Glutamatergic neuron (in vitro differentiated cells): Measurements from ENCODE around the gene SFMBT2. TPM values are rescaled to one million over a fixed set of nuclear protein-coding genes. Genes with fewer than 3 reads are reported as not detected.
"Not testable (repeated sequence)": the region's sequence is repeated elsewhere in the genome, so short reads cannot be mapped to it uniquely, and the experiment has no call there.

Source experiments
- DNase-seq: peaks from one replicate; pipeline ENCODE4 v3.0.0; 2022
- H3K27ac Mint-ChIP-seq: one replicate; pipeline ENCODE4 v1.8.0; 2020; ENCODE audit warnings: mild to moderate bottlenecking, mixed read lengths, inconsistent platforms; ENCODE audit not compliant: unreplicated experiment
- H3K27me3 Mint-ChIP-seq: one replicate; pipeline ENCODE4 v1.8.0; 2020; ENCODE audit warnings: mild to moderate bottlenecking, moderate library complexity, mixed read lengths, inconsistent platforms; ENCODE audit not compliant: unreplicated experiment
- H3K36me3 Mint-ChIP-seq: one replicate; pipeline ENCODE4 v1.8.0; 2020; ENCODE audit warnings: mild to moderate bottlenecking, mixed read lengths, inconsistent platforms; ENCODE audit not compliant: unreplicated experiment
- H3K4me1 Mint-ChIP-seq: one replicate; pipeline ENCODE4 v1.8.0; 2020; ENCODE audit warnings: mild to moderate bottlenecking, low read depth, mixed read lengths, inconsistent platforms; ENCODE audit not compliant: unreplicated experiment
- H3K4me3 Mint-ChIP-seq: one replicate; pipeline ENCODE4 v1.8.0; 2020; ENCODE audit warnings: mild to moderate bottlenecking, mixed read lengths, inconsistent platforms; ENCODE audit not compliant: unreplicated experiment
- H3K9me3 Mint-ChIP-seq: one replicate; pipeline ENCODE4 v1.8.0; 2020; ENCODE audit warnings: mild to moderate bottlenecking, moderate library complexity, mixed read lengths, inconsistent platforms; ENCODE audit not compliant: unreplicated experiment
- total RNA-seq: library from RNA; stranded (reverse); fragmentation: NEBNext Ultra II Directional; extraction: Animal tissue kit (Norgen Biotek cat#: 25700); gene quantifications from one replicate; pipeline ENCODE4 v1.2.1, GENCODE V29; 2021; ENCODE audit not compliant: unreplicated experiment
- TF ChIP-seq, protein P1 (sequence below): fragments of 200-600 bp; sonication (generic); IDR thresholded peaks from one replicate; pipeline ENCODE4 v1.5.0; 2021; ENCODE audit not compliant: partially characterized antibody, unreplicated experiment

Gene SFMBT2
- total RNA-seq, 1 donor from 2014 or later = 9.1 TPM

DNA sequence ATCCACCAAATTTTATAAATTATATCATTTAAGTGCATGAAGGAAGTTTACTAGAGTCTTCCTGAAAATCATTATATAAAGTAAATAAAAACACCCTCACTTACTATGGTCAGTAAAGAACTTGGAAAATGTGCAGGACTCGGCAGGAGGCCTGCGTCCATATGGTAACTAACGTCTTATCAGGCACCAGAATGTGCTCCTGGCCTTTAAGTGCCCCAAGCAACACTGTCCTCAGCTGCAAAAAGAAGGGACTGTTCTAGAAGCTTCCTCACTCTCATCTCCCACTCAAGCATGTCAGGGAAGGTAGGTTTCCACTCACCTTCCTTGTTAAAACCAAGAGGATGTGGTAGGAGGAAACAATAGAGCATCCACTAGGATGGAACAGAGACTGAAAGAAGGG is 11.3 kb downstream of the SFMBT2 start:
- TF ChIP-seq, protein P1, sequence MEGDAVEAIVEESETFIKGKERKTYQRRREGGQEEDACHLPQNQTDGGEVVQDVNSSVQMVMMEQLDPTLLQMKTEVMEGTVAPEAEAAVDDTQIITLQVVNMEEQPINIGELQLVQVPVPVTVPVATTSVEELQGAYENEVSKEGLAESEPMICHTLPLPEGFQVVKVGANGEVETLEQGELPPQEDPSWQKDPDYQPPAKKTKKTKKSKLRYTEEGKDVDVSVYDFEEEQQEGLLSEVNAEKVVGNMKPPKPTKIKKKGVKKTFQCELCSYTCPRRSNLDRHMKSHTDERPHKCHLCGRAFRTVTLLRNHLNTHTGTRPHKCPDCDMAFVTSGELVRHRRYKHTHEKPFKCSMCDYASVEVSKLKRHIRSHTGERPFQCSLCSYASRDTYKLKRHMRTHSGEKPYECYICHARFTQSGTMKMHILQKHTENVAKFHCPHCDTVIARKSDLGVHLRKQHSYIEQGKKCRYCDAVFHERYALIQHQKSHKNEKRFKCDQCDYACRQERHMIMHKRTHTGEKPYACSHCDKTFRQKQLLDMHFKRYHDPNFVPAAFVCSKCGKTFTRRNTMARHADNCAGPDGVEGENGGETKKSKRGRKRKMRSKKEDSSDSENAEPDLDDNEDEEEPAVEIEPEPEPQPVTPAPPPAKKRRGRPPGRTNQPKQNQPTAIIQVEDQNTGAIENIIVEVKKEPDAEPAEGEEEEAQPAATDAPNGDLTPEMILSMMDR = no peak
- H3K4me1 Mint-ChIP-seq = no peaks in the 10 kb centered on the region
- no peak overlapping the region for H3K27ac Mint-ChIP-seq
- H3K4me3 Mint-ChIP-seq = no peak overlapping the region
- peaks cover 4% of the 10 kb centered on the region for H3K36me3 Mint-ChIP-seq
- peaks cover 3% of the 10 kb centered on the region for H3K27me3 Mint-ChIP-seq
- DNase-seq = no peak
- H3K9me3 Mint-ChIP-seq = no peaks in the 10 kb centered on the region

DNA sequence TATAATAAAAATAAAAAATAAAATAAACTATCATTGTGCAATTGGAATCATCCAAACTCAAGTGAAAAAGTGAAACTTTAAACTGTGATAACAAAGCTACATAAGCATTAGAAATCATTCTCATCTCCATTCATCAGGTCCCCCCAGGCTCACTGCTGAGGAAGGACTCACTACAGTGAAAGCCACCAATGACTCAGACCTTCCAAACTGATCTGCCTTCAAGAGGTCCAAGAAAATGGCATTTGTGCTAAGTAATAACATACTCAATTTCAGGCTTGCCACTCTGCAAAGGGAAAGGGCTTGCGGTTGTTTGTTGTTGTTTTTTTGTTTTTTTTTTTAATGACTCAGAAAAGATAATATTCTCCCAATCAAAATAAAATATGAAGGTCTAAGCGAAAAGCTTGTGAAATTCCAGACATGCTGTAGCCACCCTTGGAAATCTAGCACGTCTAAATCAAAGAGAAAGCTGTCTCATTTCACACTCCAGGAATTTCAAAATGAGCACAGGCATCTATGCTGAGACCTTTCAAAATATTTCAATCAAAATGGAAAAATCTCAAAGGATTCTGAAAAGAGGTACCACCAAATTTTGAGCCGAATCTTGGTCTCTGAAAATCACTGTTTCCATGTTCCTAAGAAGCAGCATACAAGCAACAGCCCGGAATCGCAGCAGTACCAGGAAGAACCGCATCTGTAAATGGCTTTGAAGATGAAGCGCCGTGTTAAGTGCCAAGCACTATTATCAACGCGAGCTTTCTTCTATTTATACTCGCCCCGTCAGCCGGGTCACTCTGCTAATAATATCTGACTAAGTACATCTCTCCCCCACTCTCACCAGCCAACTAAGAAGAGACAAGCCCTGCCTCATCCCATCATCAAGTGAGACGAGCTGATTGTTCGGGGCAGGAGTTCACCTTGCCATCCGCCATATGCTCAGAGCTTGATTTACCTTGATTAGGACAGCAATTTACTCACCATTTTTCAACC is 13.5 kb downstream of the SFMBT2 start:
- Mint-ChIP-seq H3K27me3 (peaks cover 1% of the 10 kb centered on the region), H3K27ac (no peak overlapping the region), H3K4me3 (no peak overlapping the region), H3K9me3 (no peaks in the 10 kb centered on the region), H3K4me1 (no peaks in the 10 kb centered on the region), H3K36me3 (peaks cover 4% of the 10 kb centered on the region)
- DNase-seq = no peak
- TF ChIP-seq, protein P1 = no peak

DNA sequence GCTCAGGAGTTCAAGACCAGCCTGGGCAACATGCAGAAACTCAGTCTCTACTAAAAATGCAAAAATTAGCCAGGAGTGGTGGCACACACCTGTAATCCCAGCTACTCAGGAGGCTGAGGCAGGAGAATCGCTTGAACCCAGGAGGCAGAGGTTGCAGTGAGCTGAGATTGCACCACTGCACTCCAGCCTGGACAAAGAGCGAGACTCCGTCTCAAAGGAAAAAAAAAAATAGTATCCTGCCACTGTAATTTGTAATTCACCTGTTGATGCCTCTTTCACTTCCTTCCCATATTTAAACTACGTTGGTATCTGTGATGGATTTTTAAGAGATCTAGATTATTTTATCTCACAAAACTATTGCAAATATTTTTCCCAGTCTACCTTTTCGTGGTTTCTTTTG is 18.5 kb downstream of the SFMBT2 start:
- not testable (repeated sequence) for H3K9me3 Mint-ChIP-seq, H3K36me3 Mint-ChIP-seq, DNase-seq, H3K4me1 Mint-ChIP-seq, H3K27ac Mint-ChIP-seq, H3K27me3 Mint-ChIP-seq, H3K4me3 Mint-ChIP-seq

DNA sequence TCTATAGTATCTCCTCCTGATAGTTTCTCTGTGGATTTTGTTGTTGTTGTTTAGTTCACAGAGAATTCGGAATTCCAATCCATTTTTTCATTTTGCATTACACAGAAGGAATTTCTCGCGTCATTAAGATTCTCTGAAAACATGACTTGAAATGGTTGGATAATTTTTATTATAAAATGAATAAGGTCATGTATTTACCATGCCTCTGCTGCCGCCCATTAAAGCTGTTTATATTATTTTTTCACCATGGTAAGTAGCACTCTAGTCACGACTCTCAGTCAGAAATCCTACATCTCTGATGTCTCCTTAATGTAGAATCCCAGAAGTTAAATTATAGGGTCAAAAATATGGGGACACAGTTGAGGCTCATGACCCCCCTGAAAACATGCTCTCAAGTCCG is 19.1 kb downstream of the SFMBT2 start:
- H3K4me3 Mint-ChIP-seq = no peak overlapping the region
- TF ChIP-seq, protein P1 = no peak
- DNase-seq = no peak
- no peaks in the 10 kb centered on the region for H3K9me3 Mint-ChIP-seq
- H3K27me3 Mint-ChIP-seq = no peaks in the 10 kb centered on the region
- no peaks in the 10 kb centered on the region for H3K4me1 Mint-ChIP-seq
- no peaks in the 10 kb centered on the region for H3K36me3 Mint-ChIP-seq
- H3K27ac Mint-ChIP-seq = no peak overlapping the region

DNA sequence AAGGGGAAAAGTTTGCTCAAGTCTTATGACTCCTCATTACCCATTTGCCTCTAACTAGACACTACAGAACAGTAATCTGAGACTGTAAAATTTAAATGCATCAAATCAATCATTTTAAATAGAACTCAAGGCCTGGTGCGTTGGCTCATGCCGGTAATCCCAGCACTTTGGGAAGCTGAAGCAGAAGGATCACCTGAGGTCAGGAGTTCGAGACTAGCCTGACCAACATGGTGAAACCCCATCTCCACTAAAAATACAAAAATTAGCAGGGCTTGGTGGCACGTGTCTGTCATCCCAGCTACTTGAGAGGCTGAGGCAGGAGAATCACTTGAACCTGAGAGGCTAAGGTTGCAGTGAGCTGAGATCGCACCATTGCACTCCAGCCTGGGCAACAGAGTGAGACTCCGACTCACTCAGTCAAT is 20.1 kb downstream of the SFMBT2 start:
- DNase-seq, H3K4me1 Mint-ChIP-seq, H3K9me3 Mint-ChIP-seq, H3K4me3 Mint-ChIP-seq, H3K27me3 Mint-ChIP-seq, H3K27ac Mint-ChIP-seq, H3K36me3 Mint-ChIP-seq: not testable (repeated sequence)

DNA sequence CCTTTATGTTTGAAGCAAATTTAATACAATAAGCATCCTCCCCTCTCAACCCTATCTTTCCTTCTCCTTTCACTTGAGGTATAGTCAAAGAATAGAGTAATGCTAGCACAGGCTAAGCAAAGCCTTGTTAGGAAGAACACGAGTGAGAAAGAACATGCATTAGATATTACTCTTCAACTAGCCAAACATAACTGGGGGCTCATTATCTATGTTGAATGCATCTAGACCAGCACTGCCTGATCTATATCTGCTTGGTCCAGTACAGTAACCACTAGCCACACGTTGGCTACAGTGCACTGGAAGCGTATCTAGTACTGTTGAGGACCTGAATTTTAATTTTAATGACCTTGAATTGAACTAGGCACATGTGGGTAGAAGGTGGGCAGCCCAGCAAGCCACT is 21.0 kb downstream of the SFMBT2 start:
- no peaks in the 10 kb centered on the region for H3K9me3 Mint-ChIP-seq
- TF ChIP-seq, protein P1 = no peak

More for the DNA sequence above, 21.0 kb downstream of the SFMBT2 start:
- H3K27ac Mint-ChIP-seq = no peak overlapping the region
- H3K27me3 Mint-ChIP-seq = peaks cover 2% of the 10 kb centered on the region
- no peak for DNase-seq
- H3K36me3 Mint-ChIP-seq = no peaks in the 10 kb centered on the region
- H3K4me3 Mint-ChIP-seq = no peak overlapping the region
- no peaks in the 10 kb centered on the region for H3K4me1 Mint-ChIP-seq
